Thoracic aorta (tissue), 2 donors: Measurements from ENCODE around the gene NGLY1. TPM values are rescaled to one million over a fixed set of nuclear protein-coding genes. Genes with fewer than 3 reads are reported as not detected.

Experiments
- ATAC-seq: fragments of 150-250 bp; one replicate; pipeline ENCODE4 v1.8.0; 2017; ENCODE audit warnings: low read depth; ENCODE audit not compliant: insufficient number of reproducible peaks, low FRiP score
- DNase-seq: peaks from one replicate; pipeline ENCODE4 v3.0.0-alpha.2; 2020; ENCODE audit warnings: low spot score
- H3K27ac ChIP-seq, 2 donors: fragments of 200-600 bp; sonication (generic); 1 replicate in 1 of 2; 2 replicates in 1 of 2; pipeline ENCODE4 v1.5.1; 2016; ENCODE audit warnings: mild to moderate bottlenecking in 2 of 2, moderate library complexity in 2 of 2
- H3K27me3 ChIP-seq: fragments of 200-600 bp; sonication (generic); replicated peaks from 2 replicates; pipeline ENCODE4 v1.6.0; 2016; ENCODE audit warnings: mild to moderate bottlenecking; ENCODE audit not compliant: insufficient read depth
- H3K36me3 ChIP-seq: fragments of 200-600 bp; sonication (generic); one replicate; pipeline ENCODE4 v1.5.1; 2016
- H3K4me1 ChIP-seq, 2 donors: fragments of 200-600 bp; sonication (generic); 1 replicate in 1 of 2; 2 replicates in 1 of 2; pipeline versions ENCODE4 v1.5.1 to v1.6.0; 2016; ENCODE audit warnings: low read depth in 2 of 2, mild to moderate bottlenecking in 1 of 2; ENCODE audit not compliant: control insufficient read depth in 1 of 2
- H3K4me3 ChIP-seq: fragments of 200-600 bp; sonication (generic); 2 replicates; pipeline ENCODE4 v1.5.1; 2016; ENCODE audit warnings: mild to moderate bottlenecking
- H3K9me3 ChIP-seq: fragments of 200-600 bp; sonication (generic); 2 replicates; pipeline ENCODE4 v1.5.1; 2016
- CTCF ChIP-seq: fragments of 200-600 bp; sonication (generic); IDR thresholded peaks from one replicate; pipeline ENCODE4 v1.5.1; 2019; ENCODE audit warnings: antibody characterized with exemption
- total RNA-seq, 2 donors: library from RNA; depleted of rRNA; stranded (reverse); fragments of >200 nt; gene quantifications; one replicate each; pipeline versions ENCODE4 v1.1.0 to v1.2.3, GENCODE V29; 2016

The NGLY1 gene
- total RNA-seq, 2 donors from 2014 or later, result 16.5 to 26.9 TPM

- Histone ChIP-seq H3K4me3 (no peak overlapping the region), H3K27ac (no peak overlapping the region), H3K4me1 (no peaks in the 10 kb centered on the region), H3K9me3 (no peaks in the 10 kb centered on the region), H3K36me3 (peaks cover 20% of the 10 kb centered on the region), H3K27me3 (no peaks in the 10 kb centered on the region)
- ATAC-seq (no peak), DNase-seq (no peak)
- TF ChIP-seq CTCF, result no peak
These were observed 34.1 kb downstream of the NGLY1 start for GRCh38 chr3:25749031-25749581.

GRCh38 chr3:25748189-25748588 lies 35.1 kb downstream of the NGLY1 start:
- no peak for ATAC-seq
- peaks cover 20% of the 10 kb centered on the region for H3K36me3 ChIP-seq
- H3K9me3 ChIP-seq, result no peaks in the 10 kb centered on the region

GRCh38 chr3:25747033-25747432 lies 36.2 kb downstream of the NGLY1 start:
- peaks cover 20% of the 10 kb centered on the region for H3K36me3 ChIP-seq

More at GRCh38 chr3:25748189-25748588, 35.1 kb downstream of the NGLY1 start:
- Histone ChIP-seq H3K27ac (no peak overlapping the region), H3K27me3 (no peaks in the 10 kb centered on the region), H3K4me1 (no peaks in the 10 kb centered on the region), H3K4me3 (no peak overlapping the region)
- DNase-seq, result no peak
- TF ChIP-seq CTCF, result no peak

GRCh38 chr3:25744470-25744869 lies 38.8 kb downstream of the NGLY1 start:
- DNase-seq, result no peak
- Histone ChIP-seq H3K27ac (no peak overlapping the region), H3K4me1 (no peaks in the 10 kb centered on the region), H3K36me3 (peaks cover 11% of the 10 kb centered on the region), H3K9me3 (no peaks in the 10 kb centered on the region), H3K4me3 (no peak overlapping the region), H3K27me3 (no peaks in the 10 kb centered on the region)
- ATAC-seq, result no peak
- no peak for TF ChIP-seq CTCF

More at GRCh38 chr3:25747033-25747432, 36.2 kb downstream of the NGLY1 start:
- no peaks in the 10 kb centered on the region for H3K4me1 ChIP-seq
- no peaks in the 10 kb centered on the region for H3K9me3 ChIP-seq
- no peaks in the 10 kb centered on the region for H3K27me3 ChIP-seq
- no peak overlapping the region for H3K4me3 ChIP-seq
- DNase-seq (no peak), ATAC-seq (no peak)
- no peak overlapping the region for H3K27ac ChIP-seq
- no peak for TF ChIP-seq CTCF

GRCh38 chr3:25728101-25728500 lies 55.1 kb downstream of the NGLY1 start:
- no peak overlapping the region for H3K4me3 ChIP-seq
- H3K4me1 ChIP-seq, result no peaks in the 10 kb centered on the region
- H3K27ac ChIP-seq, result no peak overlapping the region
- ATAC-seq (no peak), DNase-seq (no peak)
- H3K36me3 ChIP-seq, result peaks cover 6% of the 10 kb centered on the region
- TF ChIP-seq CTCF, result no peak
- H3K27me3 ChIP-seq, result no peaks in the 10 kb centered on the region
- no peaks in the 10 kb centered on the region for H3K9me3 ChIP-seq
